Measurements from ENCODE around the gene ALPK1.

Gene ALPK1

GRCh38 chr4:112361181-112361791 is 64.1 kb downstream of the ALPK1 start:
- FAIRE-seq (no peak), DNase-seq (ENCODE audit: insufficient read length, low spot score) (no peak)
- no peak for TF ChIP-seq POLR2A (IDR thresholded peaks at IDR 0.05; ENCODE audit: low read depth, low read length)

- TF ChIP-seq POLR2A (IDR thresholded peaks at IDR 0.05; ENCODE audit: low read depth, low read length), result no peak
- DNase-seq (ENCODE audit: insufficient read length, low spot score), result no peak
- no peak for FAIRE-seq
Measured at GRCh38 chr4:112370466-112370865, 73.3 kb downstream of the ALPK1 start.

DNA sequence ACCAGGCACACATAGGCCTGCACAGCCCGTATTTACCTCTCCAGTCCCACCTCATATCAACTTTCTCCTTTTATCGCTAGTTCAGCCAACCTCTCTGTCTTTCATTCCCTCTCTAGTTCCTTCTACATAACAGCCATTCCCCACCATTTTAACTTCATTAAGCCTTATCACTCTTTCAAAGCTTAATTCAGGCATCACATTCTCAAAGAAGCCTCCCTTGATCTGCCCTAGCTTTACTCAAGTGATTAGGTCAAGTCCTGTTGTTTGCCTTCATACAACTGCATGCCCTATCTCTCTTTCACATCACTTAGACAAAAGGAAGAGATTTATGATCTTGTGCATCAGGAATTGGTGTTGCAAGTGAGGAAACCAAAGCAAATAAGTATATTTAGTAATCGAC is 74.2 kb downstream of the ALPK1 start:
- TF ChIP-seq POLR2A (IDR thresholded peaks at IDR 0.05; ENCODE audit: low read depth, low read length), result no peak
- no peak for DNase-seq (ENCODE audit: insufficient read length, low spot score)
- FAIRE-seq, result no peak

DNA sequence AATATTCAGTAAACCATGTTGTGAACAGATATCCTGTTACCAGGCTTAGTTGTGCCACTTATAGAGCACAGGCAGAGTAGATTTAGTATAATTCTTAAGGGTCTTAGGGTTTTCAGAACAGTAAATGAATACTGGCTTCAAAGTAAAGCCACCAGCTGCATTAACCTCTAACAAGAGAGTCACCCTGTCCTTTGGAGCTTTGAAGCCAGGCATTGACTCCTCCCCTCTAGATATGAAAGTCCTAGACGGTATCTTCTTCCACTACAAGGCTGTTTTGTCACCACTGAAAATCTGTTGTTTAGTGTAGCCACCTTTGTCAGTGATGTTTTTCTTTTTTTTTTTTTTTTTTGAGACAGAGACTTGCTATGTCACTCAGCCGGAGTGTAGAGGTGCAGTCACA is 77.7 kb downstream of the ALPK1 start:
- FAIRE-seq, result no peak
- no peak for DNase-seq (ENCODE audit: insufficient read length, low spot score)
- no peak for TF ChIP-seq POLR2A (IDR thresholded peaks at IDR 0.05; ENCODE audit: low read depth, low read length)

- DNase-seq (ENCODE audit: insufficient read length, low spot score), result no peak
- no peak for FAIRE-seq
- TF ChIP-seq POLR2A (IDR thresholded peaks at IDR 0.05; ENCODE audit: low read depth, low read length), result no peak
Measured at GRCh38 chr4:112377171-112377570, 80.0 kb downstream of the ALPK1 start.

DNA sequence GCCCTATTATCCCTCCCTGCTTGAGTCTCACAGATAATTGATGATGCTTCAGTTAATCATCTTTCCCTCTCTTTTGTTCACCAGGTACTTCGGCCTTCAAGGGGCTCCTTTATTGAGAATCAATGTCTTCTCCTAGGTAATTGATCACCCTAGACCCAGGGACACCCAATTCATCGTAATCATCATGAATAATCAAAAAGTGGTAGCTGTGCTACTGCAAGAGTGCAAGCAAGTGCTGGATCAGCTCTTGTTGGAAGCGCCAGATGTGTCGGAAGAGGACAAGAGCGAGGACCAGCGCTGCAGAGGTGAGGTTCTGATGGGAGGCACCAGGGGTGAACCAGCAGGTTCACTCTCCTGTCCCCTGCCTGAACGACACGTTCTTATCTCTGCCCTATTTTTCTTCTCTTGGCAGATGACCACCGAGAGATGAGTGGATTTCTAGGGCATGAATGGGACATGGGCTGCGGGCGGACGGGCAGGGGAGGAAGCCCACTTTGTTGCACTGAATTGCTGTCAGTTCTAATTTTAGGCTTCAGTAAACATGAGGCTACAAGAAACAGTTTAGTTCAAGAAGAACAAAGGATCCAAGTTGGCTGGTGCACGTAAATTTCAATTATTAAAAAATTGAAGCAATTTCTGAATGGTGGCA is 80.5 kb downstream of the ALPK1 start:
- TF ChIP-seq POLR2A (IDR thresholded peaks at IDR 0.05; ENCODE audit: low read depth, low read length), result no peak
- FAIRE-seq, result no peak

DNA sequence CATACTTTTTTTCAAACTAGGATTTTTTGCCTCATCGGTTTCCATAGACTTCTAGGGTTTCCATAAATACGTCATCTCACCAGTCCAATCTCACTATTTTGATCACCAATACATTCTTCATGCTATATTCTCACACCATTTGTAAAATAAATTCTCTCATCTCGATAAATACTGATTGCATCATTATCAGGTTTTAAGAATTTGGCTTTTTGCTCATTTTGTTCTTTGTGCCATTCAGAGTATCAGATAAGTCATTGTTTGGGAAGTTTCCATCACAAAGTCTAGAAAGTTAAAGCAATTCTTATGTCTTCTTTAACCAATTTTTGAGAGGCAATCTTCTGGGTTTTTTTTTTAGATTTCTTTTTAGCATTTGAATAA is 81.1 kb downstream of the ALPK1 start:
- no peak for FAIRE-seq

More for the DNA sequence above, 80.5 kb downstream of the ALPK1 start:
- DNase-seq (ENCODE audit: insufficient read length, low spot score), result no peak

DNA sequence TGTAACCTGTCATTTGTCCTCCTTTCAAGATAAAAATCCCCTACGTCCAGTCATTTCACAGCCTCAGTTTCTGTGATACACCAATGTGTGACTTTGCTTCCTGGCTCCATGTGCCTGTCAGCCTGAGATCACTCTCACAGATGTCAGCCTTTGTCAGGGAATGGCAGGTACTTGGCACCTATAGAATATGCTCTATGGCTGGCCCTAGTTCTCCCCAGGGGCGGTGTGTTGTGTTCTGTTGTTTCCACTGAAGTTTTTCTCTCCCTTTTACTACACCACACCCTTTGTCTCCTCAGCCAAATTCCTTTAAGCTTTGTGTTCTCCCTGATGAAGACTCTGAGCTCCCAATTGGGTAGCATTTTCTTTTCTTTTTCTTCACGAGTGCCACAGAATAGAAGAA is 81.7 kb downstream of the ALPK1 start:
- DNase-seq (ENCODE audit: insufficient read length, low spot score) (no peak), FAIRE-seq (no peak)
- no peak for TF ChIP-seq POLR2A (IDR thresholded peaks at IDR 0.05; ENCODE audit: low read depth, low read length)

More for the DNA sequence above, 81.1 kb downstream of the ALPK1 start:
- TF ChIP-seq POLR2A (IDR thresholded peaks at IDR 0.05; ENCODE audit: low read depth, low read length), result no peak
- DNase-seq (ENCODE audit: insufficient read length, low spot score), result no peak

GRCh38 chr4:112379306-112379705 is 82.1 kb downstream of the ALPK1 start:
- no peak for TF ChIP-seq POLR2A (IDR thresholded peaks at IDR 0.05; ENCODE audit: low read depth, low read length)
- DNase-seq (ENCODE audit: insufficient read length, low spot score), result no peak
- FAIRE-seq, result no peak

GRCh38 chr4:112381996-112382692 is 85.0 kb downstream of the ALPK1 start:
- no peak for TF ChIP-seq POLR2A (IDR thresholded peaks at IDR 0.05; ENCODE audit: low read depth, low read length)
- DNase-seq (ENCODE audit: insufficient read length, low spot score) (no peak), FAIRE-seq (no peak)

- TF ChIP-seq POLR2A (IDR thresholded peaks at IDR 0.05; ENCODE audit: low read depth, low read length), result no peak
- DNase-seq (ENCODE audit: insufficient read length, low spot score) (no peak), FAIRE-seq (no peak)
Measured at GRCh38 chr4:112386071-112386470, 88.9 kb downstream of the ALPK1 start.

GRCh38 chr4:112402098-112402497 is 104.9 kb downstream of the ALPK1 start:
- TF ChIP-seq POLR2A (IDR thresholded peaks at IDR 0.05; ENCODE audit: low read depth, low read length), result no peak
- no peak for DNase-seq (ENCODE audit: insufficient read length, low spot score)
- no peak for FAIRE-seq

DNA sequence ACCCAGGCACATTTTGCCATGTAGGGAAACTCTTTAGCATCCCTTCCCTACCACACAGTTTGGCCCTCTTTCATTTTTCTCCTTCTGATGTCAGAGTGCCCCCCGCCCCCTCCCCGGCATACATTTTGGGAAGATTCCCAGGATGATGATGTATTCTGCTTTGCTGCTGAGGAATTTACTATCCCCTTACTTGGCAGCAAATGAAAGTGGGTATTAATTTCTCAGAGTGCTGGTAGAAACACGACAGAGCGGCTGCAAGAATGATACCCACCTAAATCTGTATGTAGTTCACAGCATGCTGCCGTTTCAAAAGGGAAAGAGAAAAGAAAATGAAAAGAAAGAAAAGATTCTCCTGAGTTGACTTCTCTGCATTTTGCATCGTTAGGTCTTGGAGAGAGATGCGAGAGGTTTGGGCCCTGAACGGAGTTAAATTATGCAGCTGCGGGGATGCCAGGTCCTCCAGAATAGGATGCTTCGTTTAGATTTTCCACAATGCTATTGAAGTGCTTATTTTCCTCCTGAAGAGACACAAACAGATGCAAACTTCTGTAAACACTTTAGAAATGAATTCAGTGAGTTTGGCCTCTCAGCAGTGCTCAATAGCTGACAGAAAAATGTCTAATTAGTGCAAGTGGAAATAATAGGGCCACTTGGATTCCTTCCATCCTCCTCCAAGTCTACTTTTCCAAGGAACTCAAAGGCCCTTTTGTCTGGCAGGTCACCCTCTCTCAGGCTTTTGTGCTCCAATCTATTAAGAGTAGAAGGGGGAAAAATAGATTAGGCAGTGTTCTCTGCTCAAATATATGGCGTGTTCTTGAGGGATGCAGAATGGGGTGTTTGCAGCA is 106.2 kb downstream of the ALPK1 start:
- DNase-seq (ENCODE audit: insufficient read length, low spot score) (no peak), FAIRE-seq (no peak)
- no peak for TF ChIP-seq POLR2A (IDR thresholded peaks at IDR 0.05; ENCODE audit: low read depth, low read length)

GRCh38 chr4:112410364-112410763 is 113.2 kb downstream of the ALPK1 start:
- DNase-seq (ENCODE audit: insufficient read length, low spot score) (no peak), FAIRE-seq (no peak)
- no peak for TF ChIP-seq POLR2A (IDR thresholded peaks at IDR 0.05; ENCODE audit: low read depth, low read length)

All from H54 (cell line).